ENCODE results near the gene VIPR1.

VIPR1 gene

DNA sequence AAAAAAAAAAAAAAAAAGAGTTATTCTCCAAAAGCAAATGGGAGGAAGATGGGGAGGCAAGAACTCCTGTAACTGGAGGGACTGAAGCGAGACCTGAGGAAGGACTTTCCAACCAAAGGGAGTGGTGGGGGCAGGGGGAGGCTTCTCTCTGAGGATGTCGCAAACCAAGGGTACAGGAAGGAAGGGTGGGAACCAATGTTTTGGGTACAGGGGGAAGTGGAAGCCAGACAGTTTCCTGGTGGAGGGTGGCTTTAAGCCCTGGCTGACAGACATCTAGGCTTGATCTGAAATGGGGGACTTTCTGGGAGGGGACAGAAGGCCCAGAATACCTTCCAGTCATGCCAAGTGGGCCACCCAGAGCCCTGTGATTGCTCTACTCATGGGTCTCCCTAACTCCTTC, 27.0 kb downstream of the VIPR1 start:
- Histone ChIP-seq H3K9me3 (ENCODE audit: control insufficient read depth, low read length) (no peaks in the 10 kb centered on the region), H3K4me3 (ENCODE audit: low read depth, low read length) (no peak overlapping the region), H2AFZ (no peak overlapping the region), H3K4me2 (ENCODE audit: low read length) (no peak overlapping the region), H3K79me2 (no peaks in the 10 kb centered on the region), H3K27ac (no peak overlapping the region), H3K4me1 (no peaks in the 10 kb centered on the region), H3K27me3 (ENCODE audit: control insufficient read depth, insufficient read depth, low read length) (no peaks in the 10 kb centered on the region), H3K9ac (no peak overlapping the region), H3K36me3 (ENCODE audit: control insufficient read depth, insufficient read depth, low read length) (no peaks in the 10 kb centered on the region)
- TF ChIP-seq, protein P1, sequence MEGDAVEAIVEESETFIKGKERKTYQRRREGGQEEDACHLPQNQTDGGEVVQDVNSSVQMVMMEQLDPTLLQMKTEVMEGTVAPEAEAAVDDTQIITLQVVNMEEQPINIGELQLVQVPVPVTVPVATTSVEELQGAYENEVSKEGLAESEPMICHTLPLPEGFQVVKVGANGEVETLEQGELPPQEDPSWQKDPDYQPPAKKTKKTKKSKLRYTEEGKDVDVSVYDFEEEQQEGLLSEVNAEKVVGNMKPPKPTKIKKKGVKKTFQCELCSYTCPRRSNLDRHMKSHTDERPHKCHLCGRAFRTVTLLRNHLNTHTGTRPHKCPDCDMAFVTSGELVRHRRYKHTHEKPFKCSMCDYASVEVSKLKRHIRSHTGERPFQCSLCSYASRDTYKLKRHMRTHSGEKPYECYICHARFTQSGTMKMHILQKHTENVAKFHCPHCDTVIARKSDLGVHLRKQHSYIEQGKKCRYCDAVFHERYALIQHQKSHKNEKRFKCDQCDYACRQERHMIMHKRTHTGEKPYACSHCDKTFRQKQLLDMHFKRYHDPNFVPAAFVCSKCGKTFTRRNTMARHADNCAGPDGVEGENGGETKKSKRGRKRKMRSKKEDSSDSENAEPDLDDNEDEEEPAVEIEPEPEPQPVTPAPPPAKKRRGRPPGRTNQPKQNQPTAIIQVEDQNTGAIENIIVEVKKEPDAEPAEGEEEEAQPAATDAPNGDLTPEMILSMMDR (IDR thresholded peaks at IDR 0.05) = no peak

GRCh38 chr3:42530073-42530472, 27.6 kb downstream of the VIPR1 start:
- Histone ChIP-seq H3K27me3 (ENCODE audit: control insufficient read depth, insufficient read depth, low read length) (no peaks in the 10 kb centered on the region), H3K9me3 (ENCODE audit: control insufficient read depth, low read length) (no peaks in the 10 kb centered on the region), H3K79me2 (no peaks in the 10 kb centered on the region), H3K4me3 (ENCODE audit: low read depth, low read length) (no peak overlapping the region), H3K4me2 (ENCODE audit: low read length) (no peak overlapping the region), H3K36me3 (ENCODE audit: control insufficient read depth, insufficient read depth, low read length) (no peaks in the 10 kb centered on the region), H3K9ac (no peak overlapping the region), H3K4me1 (no peaks in the 10 kb centered on the region), H3K27ac (no peak overlapping the region), H2AFZ (no peak overlapping the region)
- TF ChIP-seq, protein P1 (IDR thresholded peaks at IDR 0.05) = no peak

DNA sequence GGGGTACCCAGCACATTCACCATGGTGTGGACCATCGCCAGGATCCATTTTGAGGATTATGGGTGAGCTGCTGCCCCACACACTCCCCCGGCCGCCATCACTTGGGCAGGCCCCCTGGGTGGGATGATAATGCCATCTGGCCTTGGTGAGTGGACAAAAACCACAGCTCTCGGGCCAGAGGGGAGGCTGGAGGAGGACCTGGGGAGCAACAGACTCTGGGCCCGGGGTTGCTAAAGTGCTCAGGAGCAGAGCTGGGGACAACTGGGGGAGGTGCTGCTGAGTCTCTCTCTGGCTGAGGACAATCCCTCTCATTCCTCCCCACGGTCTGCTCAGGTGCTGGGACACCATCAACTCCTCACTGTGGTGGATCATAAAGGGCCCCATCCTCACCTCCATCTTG, 29.0 kb downstream of the VIPR1 start:
- no peak overlapping the region for H3K4me3 ChIP-seq (ENCODE audit: low read depth, low read length)
- H3K4me2 ChIP-seq (ENCODE audit: low read length) = no peak overlapping the region
- no peaks in the 10 kb centered on the region for H3K79me2 ChIP-seq
- no peaks in the 10 kb centered on the region for H3K9me3 ChIP-seq (ENCODE audit: control insufficient read depth, low read length)
- no peaks in the 10 kb centered on the region for H3K27me3 ChIP-seq (ENCODE audit: control insufficient read depth, insufficient read depth, low read length)
- H3K27ac ChIP-seq = no peak overlapping the region
- H3K36me3 ChIP-seq (ENCODE audit: control insufficient read depth, insufficient read depth, low read length) = no peaks in the 10 kb centered on the region
- no peak overlapping the region for H2AFZ ChIP-seq
- TF ChIP-seq, protein P1 (IDR thresholded peaks at IDR 0.05) = no peak
- no peak overlapping the region for H3K9ac ChIP-seq
- no peaks in the 10 kb centered on the region for H3K4me1 ChIP-seq

GRCh38 chr3:42532229-42532628, 29.8 kb downstream of the VIPR1 start:
- Histone ChIP-seq H3K4me3 (ENCODE audit: low read depth, low read length) (no peak overlapping the region), H3K4me1 (no peaks in the 10 kb centered on the region), H3K27me3 (ENCODE audit: control insufficient read depth, insufficient read depth, low read length) (no peaks in the 10 kb centered on the region), H3K36me3 (ENCODE audit: control insufficient read depth, insufficient read depth, low read length) (no peaks in the 10 kb centered on the region), H3K4me2 (ENCODE audit: low read length) (no peak overlapping the region), H3K79me2 (no peaks in the 10 kb centered on the region), H3K27ac (no peak overlapping the region), H3K9me3 (ENCODE audit: control insufficient read depth, low read length) (no peaks in the 10 kb centered on the region), H2AFZ (no peak overlapping the region), H3K9ac (no peak overlapping the region)
- TF ChIP-seq, protein P1 (IDR thresholded peaks at IDR 0.05) = no peak

- Histone ChIP-seq H3K9me3 (ENCODE audit: control insufficient read depth, low read length) (no peaks in the 10 kb centered on the region), H3K27ac (no peak overlapping the region), H3K27me3 (ENCODE audit: control insufficient read depth, insufficient read depth, low read length) (no peaks in the 10 kb centered on the region), H3K9ac (no peak overlapping the region), H3K4me3 (ENCODE audit: low read depth, low read length) (no peak overlapping the region), H2AFZ (no peak overlapping the region), H3K4me1 (no peaks in the 10 kb centered on the region), H3K4me2 (ENCODE audit: low read length) (no peak overlapping the region), H3K79me2 (no peaks in the 10 kb centered on the region), H3K36me3 (ENCODE audit: control insufficient read depth, insufficient read depth, low read length) (no peaks in the 10 kb centered on the region)
- TF ChIP-seq, protein P1 (IDR thresholded peaks at IDR 0.05) = no peak
Observed at GRCh38 chr3:42533161-42533897, 30.9 kb downstream of the VIPR1 start.

Measured in parathyroid adenoma (tissue), 2 donors.